NCI-H1092 (cell line): ENCODE measurements around the gene PRCC.
"Not testable (repeated sequence)": the region's sequence is repeated elsewhere in the genome, so short reads cannot be mapped to it uniquely, and the experiment has no call there.

Experiments
- DNase-seq: peaks from one replicate; lab custom pipeline; 2025; lab: John Stamatoyannopoulos, UW

Gene PRCC

DNA sequence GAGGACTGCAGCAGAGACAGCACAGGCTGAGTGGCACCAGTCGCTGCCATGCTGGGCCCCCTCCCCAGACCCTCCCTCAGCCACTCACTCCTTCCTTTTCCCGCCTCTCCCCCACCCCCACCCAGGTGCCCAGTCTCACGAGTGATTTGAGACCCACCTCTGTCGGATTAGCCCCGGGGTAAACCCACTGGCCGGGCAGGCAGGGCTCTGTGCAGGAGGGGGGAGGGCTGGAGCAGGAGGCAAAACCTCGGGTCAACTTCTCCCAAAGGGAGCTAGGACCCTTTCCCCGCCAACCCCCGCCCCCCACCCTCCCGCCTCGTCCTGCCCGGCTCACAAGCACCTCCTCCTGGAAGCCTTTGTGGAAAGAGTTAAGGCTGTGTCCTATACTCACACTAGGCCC is 23.0 kb upstream of the PRCC start:
- no peak for DNase-seq

GRCh38 chr1:156744786-156745419 is 22.4 kb upstream of the PRCC start:
- DNase-seq, result no peak

- no peak for DNase-seq
These were observed 21.5 kb upstream of the PRCC start for GRCh38 chr1:156745881-156746280.

- DNase-seq, result no peak
These were observed 21.0 kb upstream of the PRCC start for GRCh38 chr1:156746406-156746727.

- DNase-seq, result peak; percentile 50
These were observed 20.4 kb upstream of the PRCC start for GRCh38 chr1:156746728-156747631.

- no peak for DNase-seq
These were observed 19.3 kb upstream of the PRCC start for GRCh38 chr1:156747742-156748669.

- DNase-seq, result no peak
These were observed 18.5 kb upstream of the PRCC start for GRCh38 chr1:156748670-156749418.

DNA sequence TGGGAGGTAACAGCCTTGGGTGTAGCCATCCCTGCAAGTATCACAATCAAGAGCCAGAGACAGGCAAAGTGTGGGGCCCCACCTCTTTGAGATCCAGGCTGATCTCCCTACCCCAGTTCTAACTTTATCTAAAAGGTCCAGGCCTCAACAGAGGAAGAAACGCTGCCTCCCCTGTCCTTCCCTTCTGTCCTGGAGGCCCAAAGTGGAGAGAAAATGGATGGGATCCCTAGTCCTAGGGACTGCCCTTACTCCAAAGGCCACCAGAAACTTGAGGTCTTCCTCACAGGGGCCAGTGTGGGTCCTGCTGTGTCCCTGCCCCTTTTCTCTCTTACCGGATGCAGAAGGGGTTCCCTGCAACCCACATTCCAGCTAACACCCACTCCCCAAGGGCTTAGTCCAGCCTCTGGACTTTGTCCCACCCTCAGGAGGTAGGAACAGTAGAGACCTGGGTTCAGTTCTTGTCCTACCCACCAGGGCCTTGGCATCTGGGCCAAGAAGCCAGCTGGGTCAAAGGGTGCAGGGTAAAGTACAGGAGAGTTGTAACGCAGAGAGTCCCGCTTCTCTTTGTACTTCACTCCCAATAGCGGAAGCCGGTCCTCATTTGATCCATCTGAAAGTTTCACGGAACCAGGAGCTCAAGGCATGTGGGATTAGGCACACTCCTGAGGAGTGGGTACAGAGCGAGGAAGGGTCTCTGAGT is 17.8 kb upstream of the PRCC start:
- no peak for DNase-seq

DNA sequence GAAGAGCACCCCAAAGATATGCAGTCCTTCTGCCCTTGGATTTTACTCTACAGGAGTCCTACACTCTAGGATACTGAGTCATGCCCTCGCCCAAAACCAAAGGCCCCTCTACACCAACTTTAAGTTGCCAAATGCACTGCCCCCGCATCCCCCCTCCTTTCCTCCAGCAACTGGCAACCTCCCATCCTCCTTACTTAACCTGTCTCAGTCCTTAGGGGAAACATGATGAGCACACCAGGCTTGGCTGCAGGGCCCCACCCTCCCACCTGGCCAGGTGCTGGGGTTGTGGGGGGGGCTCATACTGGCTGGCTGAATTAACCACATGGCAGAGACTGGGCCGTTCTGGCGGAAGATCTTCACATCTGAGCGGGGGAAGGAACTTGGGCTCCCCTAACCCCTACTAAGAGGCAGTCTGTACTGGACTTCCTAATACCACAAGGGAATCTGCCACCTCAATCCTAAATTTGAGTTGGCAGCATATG is 17.1 kb upstream of the PRCC start:
- no peak for DNase-seq

- peak; percentile 45 for DNase-seq
These were observed 16.5 kb upstream of the PRCC start for GRCh38 chr1:156750711-156751450.

GRCh38 chr1:156751451-156751756 is 15.9 kb upstream of the PRCC start, which contains the start of gene HDGF:
TSS of gene HDGF (minus strand) at chr1:156751675. CDS start at chr1:156751429, 246 bp downstream.
- DNase-seq, result no peak

DNA sequence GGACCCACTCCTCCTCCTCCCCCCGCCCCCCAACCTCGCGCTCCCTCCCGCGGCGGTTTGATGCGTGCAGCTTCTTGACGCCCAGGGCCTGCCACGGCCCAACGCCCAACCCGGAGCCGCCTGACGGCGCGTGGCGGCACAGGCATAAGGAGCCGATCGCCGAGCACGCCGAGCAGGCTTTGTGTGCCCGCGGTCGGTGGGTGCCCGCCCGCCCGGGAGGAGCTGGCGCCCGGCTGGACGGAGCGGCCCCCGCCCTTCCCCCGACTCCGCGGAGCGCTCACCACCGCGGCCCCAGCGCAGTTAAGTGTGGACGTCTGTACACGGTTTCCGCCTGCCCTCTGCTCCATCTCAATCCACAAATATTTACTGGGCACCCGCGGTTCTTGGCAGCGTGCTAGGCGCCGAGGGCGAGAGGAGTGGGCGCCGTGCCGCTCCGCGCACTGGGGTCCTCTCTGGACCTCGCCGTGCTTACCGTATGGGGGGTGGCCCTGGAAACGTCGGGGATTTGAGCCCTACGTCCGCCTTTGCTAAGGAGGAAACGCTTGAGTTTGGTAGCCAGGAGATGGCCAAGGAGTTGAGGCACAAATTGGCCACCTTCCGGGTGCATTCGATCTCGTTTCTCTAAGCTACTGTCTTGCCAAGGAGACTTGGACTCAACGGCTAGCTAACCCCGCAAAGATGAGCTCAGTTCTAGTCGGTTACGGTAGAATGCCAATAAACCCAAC is 15.4 kb upstream of the PRCC start:
- DNase-seq, result peak; percentile 96

DNA sequence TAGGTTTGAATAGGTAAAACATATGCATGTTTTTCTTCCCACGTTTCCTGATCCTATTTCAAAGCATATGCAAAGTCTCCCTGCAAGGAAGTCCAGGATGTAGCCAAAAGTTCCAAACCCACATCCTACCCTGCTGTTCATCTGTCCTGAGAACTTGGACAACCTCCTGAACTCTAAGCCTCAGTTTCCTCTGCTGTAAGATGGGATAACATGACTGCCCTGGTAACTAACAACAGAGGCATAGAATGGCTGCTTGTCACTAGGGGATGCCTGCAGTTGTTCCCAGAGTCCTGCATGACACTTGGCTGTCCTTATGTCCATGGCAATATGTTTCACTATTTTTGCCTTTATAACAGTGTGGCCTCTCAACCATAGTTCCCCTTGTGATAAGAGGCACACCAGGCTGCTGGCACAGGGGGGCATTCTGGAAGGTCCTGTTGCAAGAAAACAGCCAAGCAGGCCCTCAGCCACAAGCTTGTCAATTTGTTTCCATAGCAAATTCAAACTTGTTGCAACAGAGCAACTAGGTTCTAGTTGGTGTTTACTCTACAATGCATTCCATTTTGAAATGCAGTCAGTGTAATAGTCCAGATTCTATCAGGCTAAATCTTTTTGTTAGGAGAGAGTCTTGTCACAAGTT is 14.4 kb upstream of the PRCC start:
- no peak for DNase-seq

- DNase-seq, result no peak
These were observed 13.1 kb upstream of the PRCC start for GRCh38 chr1:156754219-156754618.

DNA sequence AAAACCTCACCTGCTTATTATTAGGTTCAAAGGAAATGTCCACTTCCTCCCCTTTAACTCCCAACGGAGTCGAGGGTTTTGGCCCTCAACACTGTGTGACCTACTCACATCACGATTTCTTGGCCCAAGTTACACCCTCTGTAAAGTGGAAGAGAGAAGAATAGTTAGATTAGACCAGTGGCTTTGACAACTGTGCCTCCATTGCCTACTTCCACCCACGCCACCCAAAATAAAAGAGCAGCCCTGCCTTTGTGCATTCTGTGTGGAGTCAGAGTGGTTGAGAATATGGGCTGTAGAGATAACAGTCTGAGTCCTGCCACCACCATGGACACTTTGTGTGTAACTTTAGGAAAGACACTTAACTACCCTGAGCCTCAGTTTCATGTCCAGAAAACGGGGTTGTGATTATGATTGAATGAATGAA is 11.8 kb upstream of the PRCC start:
- no peak for DNase-seq

DNA sequence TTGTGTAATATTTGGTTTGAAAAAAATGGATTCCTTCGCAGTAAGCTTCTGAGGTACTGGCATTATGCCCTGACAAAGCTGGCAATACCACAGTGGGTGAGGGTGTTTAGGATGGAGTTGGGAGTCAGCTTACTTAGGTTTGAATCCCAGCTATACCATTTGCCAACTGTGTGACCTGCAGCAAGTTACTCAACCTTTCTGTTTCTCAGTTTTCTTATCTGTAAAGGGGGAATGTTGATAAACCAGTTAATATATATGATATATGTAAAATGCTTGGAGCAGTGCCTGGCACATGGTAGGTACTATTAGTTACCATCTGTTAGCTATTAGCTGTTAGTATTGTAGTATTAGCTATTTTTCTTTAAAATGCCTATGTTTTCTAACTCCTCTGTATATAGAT is 11.0 kb upstream of the PRCC start:
- DNase-seq, result no peak

GRCh38 chr1:156757572-156758253 is 9.6 kb upstream of the PRCC start:
- DNase-seq, result not testable (repeated sequence)

- no peak for DNase-seq
These were observed 7.1 kb upstream of the PRCC start for GRCh38 chr1:156760092-156760795.
